Measurements from ENCODE around the gene STAM. TPM values are rescaled to one million over a fixed set of nuclear protein-coding genes. Genes with fewer than 3 reads are reported as not detected.
A peak's percentile ranks its signal among the peaks of the same experiment; 100 is the strongest.

Gene STAM
- total and polyA plus RNA-seq, 10 donors: 5.6 to 28.6 (median 20.3) TPM

GRCh38 chr10:17651896-17652295 is 7.9 kb downstream of the STAM start:
- no peaks in the 10 kb centered on the region for H3K27me3 ChIP-seq (replicated peaks in 1 of 7)
- TF ChIP-seq POLR2AphosphoS5 (IDR thresholded peaks at IDR 0.05) (no peak), POLR2A (IDR thresholded peaks at IDR 0.05) (no peak)
- TF ChIP-seq, protein P1, sequence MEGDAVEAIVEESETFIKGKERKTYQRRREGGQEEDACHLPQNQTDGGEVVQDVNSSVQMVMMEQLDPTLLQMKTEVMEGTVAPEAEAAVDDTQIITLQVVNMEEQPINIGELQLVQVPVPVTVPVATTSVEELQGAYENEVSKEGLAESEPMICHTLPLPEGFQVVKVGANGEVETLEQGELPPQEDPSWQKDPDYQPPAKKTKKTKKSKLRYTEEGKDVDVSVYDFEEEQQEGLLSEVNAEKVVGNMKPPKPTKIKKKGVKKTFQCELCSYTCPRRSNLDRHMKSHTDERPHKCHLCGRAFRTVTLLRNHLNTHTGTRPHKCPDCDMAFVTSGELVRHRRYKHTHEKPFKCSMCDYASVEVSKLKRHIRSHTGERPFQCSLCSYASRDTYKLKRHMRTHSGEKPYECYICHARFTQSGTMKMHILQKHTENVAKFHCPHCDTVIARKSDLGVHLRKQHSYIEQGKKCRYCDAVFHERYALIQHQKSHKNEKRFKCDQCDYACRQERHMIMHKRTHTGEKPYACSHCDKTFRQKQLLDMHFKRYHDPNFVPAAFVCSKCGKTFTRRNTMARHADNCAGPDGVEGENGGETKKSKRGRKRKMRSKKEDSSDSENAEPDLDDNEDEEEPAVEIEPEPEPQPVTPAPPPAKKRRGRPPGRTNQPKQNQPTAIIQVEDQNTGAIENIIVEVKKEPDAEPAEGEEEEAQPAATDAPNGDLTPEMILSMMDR (IDR thresholded peaks at IDR 0.05 in 8 of 11, conservative IDR thresholded peaks at IDR 0.05 in 3 of 11): no peak
- no peak for DNase-seq
- H3K4me3 ChIP-seq: no peak overlapping the region
- peaks cover 0 to 17% (median 0%) of the 10 kb centered on the region in 6 donors for H3K36me3 ChIP-seq
- H3K4me1 ChIP-seq: peaks cover 6 to 78% (median 32%) of the 10 kb centered on the region in 6 donors
- intact Hi-C loops (cut with DNase I; ENCODE audit: low total_unique reads): no loop called here
- H3K27ac ChIP-seq: no peak overlapping the region
- peaks cover 0 to 16% (median 13%) of the 10 kb centered on the region in 8 donors for H3K9me3 ChIP-seq

GRCh38 chr10:17652585-17652984 is 8.6 kb downstream of the STAM start:
- no peak overlapping the region for H3K27ac ChIP-seq
- no peaks in the 10 kb centered on the region for H3K27me3 ChIP-seq (replicated peaks in 1 of 7)
- peaks cover 0 to 16% (median 13%) of the 10 kb centered on the region in 8 donors for H3K9me3 ChIP-seq
- TF ChIP-seq POLR2AphosphoS5 (IDR thresholded peaks at IDR 0.05): no peak
- no peak for TF ChIP-seq POLR2A (IDR thresholded peaks at IDR 0.05)
- TF ChIP-seq, protein P1 (IDR thresholded peaks at IDR 0.05 in 8 of 11, conservative IDR thresholded peaks at IDR 0.05 in 3 of 11): no peak
- intact Hi-C loops (cut with DNase I; ENCODE audit: low total_unique reads): no loop called here
- no peak for DNase-seq
- H3K36me3 ChIP-seq: peaks cover 0 to 17% (median 0%) of the 10 kb centered on the region in 6 donors
- H3K4me3 ChIP-seq: no peak overlapping the region
- H3K4me1 ChIP-seq: peaks cover 3 to 74% (median 25%) of the 10 kb centered on the region in 6 donors

GRCh38 chr10:17655009-17655408 is 11.1 kb downstream of the STAM start:
- H3K4me3 ChIP-seq: no peak overlapping the region
- WGBS, 5 donors: 81 to 88% (median 85%) methylated on average over 3 of the region's 3 CpGs
- H3K36me3 ChIP-seq: peaks cover 0 to 17% (median 0%) of the 10 kb centered on the region in 6 donors
- no peak for TF ChIP-seq POLR2A (IDR thresholded peaks at IDR 0.05)
- TF ChIP-seq, protein P1 (IDR thresholded peaks at IDR 0.05 in 8 of 11, conservative IDR thresholded peaks at IDR 0.05 in 3 of 11): no peak
- TF ChIP-seq POLR2AphosphoS5 (IDR thresholded peaks at IDR 0.05): no peak
- H3K27me3 ChIP-seq (replicated peaks in 1 of 7): no peaks in the 10 kb centered on the region
- H3K27ac ChIP-seq: peak overlapping the region in 6 of 8 donors; percentile 2 to 49 (median 34)
- peaks cover 0 to 59% (median 12%) of the 10 kb centered on the region in 6 donors for H3K4me1 ChIP-seq
- peaks cover 0 to 16% (median 13%) of the 10 kb centered on the region in 8 donors for H3K9me3 ChIP-seq
- intact Hi-C loops (cut with DNase I; ENCODE audit: low total_unique reads): no loop called here
- no peak for DNase-seq

DNA sequence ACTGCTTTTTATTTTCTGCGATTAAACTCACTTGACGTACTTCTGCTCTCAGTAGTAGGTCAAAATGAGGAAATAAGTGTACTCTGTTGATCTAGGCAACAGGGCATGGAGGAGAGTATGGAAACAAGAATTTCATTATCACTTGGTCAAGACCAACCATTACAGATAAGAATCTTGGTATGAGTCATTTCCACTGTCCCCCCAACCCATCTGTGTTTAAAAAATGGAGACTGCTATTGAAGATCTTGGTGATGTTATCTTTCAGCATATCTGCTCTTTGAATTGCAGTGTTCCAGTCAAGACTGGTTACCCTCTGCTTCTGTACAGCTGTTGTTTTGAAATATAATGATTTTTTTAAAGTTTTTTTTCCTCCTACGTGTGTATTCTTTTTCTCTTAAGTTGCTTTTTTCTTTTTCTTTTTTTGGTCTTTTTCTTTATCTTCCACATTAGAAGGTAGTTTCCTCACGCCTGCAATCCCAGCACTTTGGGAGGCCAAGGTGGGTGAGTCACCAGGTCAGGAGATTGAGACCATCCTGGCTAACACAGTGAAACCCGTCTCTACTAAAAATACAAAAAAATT is 11.7 kb downstream of the STAM start:
- peak overlapping the region in 6 of 8 donors; percentile 2 to 49 (median 34) for H3K27ac ChIP-seq
- intact Hi-C loops (cut with DNase I; ENCODE audit: low total_unique reads): no loop called here
- TF ChIP-seq, protein P1 (IDR thresholded peaks at IDR 0.05 in 8 of 11, conservative IDR thresholded peaks at IDR 0.05 in 3 of 11): no peak
- TF ChIP-seq POLR2AphosphoS5 (IDR thresholded peaks at IDR 0.05) (no peak), POLR2A (IDR thresholded peaks at IDR 0.05) (no peak)
- no peaks in the 10 kb centered on the region for H3K27me3 ChIP-seq (replicated peaks in 1 of 7)
- H3K4me1 ChIP-seq: peaks cover 0 to 53% (median 11%) of the 10 kb centered on the region in 6 donors
- no peak for DNase-seq
- H3K4me3 ChIP-seq: no peak overlapping the region
- H3K9me3 ChIP-seq: peaks cover 0 to 16% (median 13%) of the 10 kb centered on the region in 8 donors
- WGBS, 5 donors: 63 to 74% (median 72%) methylated on average over 5 of the region's 5 CpGs
- peaks cover 0 to 21% (median 2%) of the 10 kb centered on the region in 6 donors for H3K36me3 ChIP-seq

Data from spleen (tissue), 11 donors.